Stimulated activated CD8-positive, alpha-beta memory T cell treated with anti-CD3 and anti-CD28 coated beads, Interleukin-15, amount 100 ng/mL, for 24 hours (primary cell): ENCODE data around the gene ZNF277.

ENCODE experiments used
- DNase-seq: peaks from one replicate; pipeline ENCODE4 v3.0.0-alpha.2; 2020; ENCODE audit warnings: low read depth

ZNF277 gene

DNA sequence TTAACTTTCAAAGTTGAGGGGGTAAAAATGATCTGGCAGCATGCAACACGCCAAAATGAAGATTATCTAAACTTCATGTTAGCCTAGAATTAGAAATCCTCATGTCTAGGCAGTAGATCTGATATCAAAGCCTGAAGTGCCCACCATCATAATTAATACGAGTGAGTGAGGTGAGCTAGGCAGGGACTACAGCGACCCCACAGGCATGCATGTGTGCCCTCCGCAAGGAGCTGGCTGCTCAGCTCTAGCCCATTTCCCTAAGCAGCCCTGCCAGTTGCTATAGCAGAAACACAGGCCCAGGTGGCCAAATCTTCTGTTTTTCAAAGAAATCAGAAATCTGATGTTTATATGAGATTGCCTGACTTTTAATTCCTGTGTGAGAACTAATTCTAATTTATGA, 150.6 kb downstream of the ZNF277 start:
- DNase-seq: no peak

DNA sequence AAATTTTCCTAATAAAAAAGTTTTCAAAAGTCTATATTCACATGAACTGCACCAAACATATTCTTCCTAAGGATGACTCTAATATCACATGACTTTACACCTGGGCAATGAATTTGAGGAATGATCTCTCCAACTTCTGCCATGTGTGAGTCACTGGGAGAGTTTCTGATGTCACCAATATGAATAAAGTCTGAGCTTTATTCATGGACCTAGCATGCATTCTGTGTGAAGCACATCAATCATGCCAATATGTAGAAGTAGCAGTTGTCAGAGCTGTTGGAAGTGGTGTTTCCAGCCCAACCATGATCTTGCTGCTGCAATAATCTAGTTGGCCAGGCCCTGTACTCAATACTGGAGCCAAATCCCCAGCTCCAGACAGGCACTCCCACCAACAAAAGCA, 152.0 kb downstream of the ZNF277 start:
- DNase-seq: no peak

- DNase-seq: no peak
Measured at GRCh38 chr7:112359086-112359485, 152.6 kb downstream of the ZNF277 start.

DNA sequence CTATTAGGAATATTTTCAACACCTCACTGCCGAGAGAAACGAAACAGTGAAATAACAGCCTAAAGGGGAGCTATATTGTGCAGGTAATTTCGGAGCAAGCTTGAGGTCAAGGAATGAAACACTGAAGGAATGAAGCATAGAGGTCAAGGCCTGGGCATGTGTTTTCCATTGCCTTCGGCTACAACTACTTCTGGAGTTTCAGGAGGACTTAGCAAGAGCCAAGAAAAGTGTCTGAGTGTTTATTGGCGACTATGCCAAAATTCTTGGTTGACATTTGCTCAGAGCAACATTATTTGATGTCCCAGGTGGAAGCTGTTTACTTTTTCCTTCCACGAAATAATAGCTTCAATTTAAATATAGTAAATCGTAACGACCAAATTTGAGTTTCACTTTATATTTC, 154.2 kb downstream of the ZNF277 start:
- no peak for DNase-seq

- DNase-seq: no peak
Measured at GRCh38 chr7:112361154-112361553, 154.7 kb downstream of the ZNF277 start.

GRCh38 chr7:112362053-112362650, 155.7 kb downstream of the ZNF277 start:
- DNase-seq: no peak

DNA sequence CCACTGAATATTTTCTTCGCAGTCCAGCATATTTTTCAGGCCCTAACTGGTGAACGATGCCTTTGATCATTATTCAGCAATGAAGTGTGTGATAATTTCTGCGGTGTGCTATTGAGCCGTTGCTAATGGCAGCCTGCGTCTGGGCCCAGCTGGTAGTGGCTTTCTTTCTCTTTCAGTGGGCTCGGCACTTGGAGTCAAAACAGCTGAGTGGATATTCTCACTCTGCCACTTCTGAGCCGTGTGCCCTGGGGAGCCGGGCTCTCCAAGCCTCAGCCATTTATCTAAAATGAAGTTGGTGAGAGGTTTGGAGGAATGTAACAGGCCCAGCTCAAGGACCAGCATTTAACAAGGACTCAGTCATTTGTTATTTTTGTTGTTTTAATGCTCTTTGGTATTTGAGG, 156.2 kb downstream of the ZNF277 start:
- DNase-seq: no peak

- DNase-seq: no peak
Measured at GRCh38 chr7:112364388-112364787, 157.9 kb downstream of the ZNF277 start.

GRCh38 chr7:112365551-112365950, 159.1 kb downstream of the ZNF277 start:
- DNase-seq: no peak

- no peak for DNase-seq
Measured at GRCh38 chr7:112366886-112367285, 160.4 kb downstream of the ZNF277 start.

DNA sequence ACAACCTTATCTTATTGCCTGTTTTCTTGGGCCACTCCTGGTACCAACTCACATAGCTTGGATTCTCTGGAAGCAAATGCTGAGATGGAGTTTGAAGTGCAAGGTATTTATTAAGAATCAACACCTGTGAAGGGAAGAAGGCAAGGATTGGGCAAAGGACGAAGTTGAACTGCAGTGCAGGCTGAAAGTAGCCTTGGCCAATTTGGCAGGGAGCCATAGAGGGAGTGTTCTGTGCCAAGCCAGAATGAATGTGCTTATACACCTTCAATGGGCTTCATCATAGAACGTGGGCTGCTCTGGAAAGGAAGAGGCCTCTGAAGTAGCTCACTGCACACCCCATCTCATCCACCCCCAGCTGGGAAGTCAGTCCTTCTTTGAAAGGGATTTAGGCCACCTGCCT, 163.9 kb downstream of the ZNF277 start:
- DNase-seq: no peak

GRCh38 chr7:112371701-112372100, 165.2 kb downstream of the ZNF277 start:
- DNase-seq: no peak

- no peak for DNase-seq
Measured at GRCh38 chr7:112372101-112372500, 165.6 kb downstream of the ZNF277 start.

DNA sequence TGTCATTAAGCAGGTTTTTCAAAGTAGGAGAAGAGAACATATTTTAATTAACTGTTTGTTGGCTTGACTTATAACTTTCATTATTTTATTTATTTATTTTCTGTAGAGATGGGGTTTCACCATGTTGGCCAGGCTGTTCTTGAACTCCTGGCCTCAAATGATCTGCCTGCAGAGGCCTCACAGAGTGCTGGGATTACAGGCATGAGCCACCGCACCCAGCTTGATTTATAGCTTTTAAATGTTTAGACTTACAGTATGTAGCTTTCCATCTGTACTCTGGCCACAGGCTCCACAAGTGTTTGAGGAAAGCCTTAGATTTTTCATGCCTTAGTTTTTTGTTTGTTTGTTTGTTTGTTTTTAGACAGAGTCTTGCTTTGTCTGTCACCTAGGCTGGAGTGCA, 171.1 kb downstream of the ZNF277 start:
- DNase-seq: no peak

- no peak for DNase-seq
Measured at GRCh38 chr7:112381311-112382091, 175.0 kb downstream of the ZNF277 start.

- no peak for DNase-seq
Measured at GRCh38 chr7:112383671-112384417, 177.3 kb downstream of the ZNF277 start.

GRCh38 chr7:112385516-112385915, 179.0 kb downstream of the ZNF277 start:
- DNase-seq: no peak

DNA sequence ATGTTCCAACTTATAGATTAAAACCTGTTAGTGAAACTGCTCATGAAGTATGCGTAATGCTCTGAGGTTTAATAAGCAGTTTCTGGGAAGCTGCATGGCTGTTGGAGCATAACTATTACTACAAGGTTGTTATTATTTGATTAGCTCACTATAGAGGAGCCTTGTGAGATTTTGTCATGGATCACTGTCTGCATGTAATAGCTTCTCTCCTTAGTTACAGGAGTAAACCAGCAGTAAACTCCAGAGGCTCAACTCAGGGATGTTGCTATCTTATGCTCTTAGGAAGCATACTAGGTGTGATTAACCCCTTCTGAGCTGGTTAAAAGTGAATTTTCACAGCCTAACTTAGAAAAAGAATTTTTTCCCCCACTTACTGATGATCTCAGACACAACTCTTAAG, 180.1 kb downstream of the ZNF277 start:
- no peak for DNase-seq

- DNase-seq: no peak
Measured at GRCh38 chr7:112390167-112390566, 183.7 kb downstream of the ZNF277 start.

DNA sequence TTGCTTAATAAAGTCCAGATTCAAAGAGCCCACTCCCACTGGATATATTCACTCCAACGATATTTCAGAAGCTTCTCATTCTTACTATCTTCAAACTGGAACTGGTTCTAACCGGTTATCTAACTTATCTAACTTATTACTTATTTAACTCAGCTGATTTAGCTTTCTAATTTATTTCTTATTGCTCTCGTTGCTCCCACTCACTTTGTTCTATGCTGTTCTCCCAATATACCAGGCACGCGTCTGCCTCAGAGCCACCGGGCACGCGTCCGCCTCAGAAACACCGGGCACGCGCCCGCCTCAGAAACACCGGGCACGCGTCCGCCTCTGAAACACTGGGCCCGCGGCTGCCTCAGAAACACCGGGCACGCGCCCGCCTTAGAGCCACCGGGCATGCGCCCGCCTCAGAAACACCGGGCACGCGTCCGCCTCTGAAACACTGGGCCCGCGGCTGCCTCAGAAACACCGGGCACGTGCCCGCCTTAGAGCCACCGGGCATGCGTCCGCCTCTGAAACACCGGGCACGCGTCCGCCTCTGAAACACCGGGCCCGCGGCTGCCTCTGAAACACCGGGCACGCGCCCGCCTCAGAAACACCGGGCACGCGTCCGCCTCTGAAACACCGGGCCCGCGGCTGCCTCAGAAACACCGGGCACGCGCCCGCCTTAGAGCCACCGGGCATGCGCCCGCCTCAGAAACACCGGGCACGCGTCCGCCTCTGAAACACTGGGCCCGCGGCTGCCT, 184.8 kb downstream of the ZNF277 start:
- peak; percentile 14 for DNase-seq

DNA sequence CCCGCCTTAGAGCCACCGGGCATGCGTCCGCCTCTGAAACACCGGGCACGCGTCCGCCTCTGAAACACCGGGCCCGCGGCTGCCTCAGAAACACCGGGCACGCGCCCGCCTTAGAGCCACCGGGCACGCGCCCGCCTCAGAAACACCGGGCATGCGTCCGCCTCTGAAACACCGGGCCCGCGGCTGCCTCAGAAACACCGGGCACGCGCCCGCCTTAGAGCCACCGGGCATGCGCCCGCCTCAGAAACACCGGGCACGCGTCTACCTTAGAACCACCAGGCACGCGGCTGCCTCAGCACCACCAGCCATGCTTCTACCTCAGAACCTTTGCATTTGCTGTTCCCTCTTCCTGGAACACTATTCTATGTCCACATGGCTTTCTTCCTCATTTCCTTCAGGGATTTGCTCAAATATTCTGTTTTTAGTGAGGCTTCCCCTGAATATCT, 185.4 kb downstream of the ZNF277 start:
- DNase-seq: peak; percentile 30
